ENCODE data around the gene SLC26A8. TPM values are rescaled to one million over a fixed set of nuclear protein-coding genes. Genes with fewer than 3 reads are reported as not detected.
A peak's percentile ranks its signal among the peaks of the same experiment; 100 is the strongest.
"Not testable (repeated sequence)": the region's sequence is repeated elsewhere in the genome, so short reads cannot be mapped to it uniquely, and the experiment has no call there.

The SLC26A8 gene
- total RNA-seq, 1 experiment from 2014 or later = not detected

DNA sequence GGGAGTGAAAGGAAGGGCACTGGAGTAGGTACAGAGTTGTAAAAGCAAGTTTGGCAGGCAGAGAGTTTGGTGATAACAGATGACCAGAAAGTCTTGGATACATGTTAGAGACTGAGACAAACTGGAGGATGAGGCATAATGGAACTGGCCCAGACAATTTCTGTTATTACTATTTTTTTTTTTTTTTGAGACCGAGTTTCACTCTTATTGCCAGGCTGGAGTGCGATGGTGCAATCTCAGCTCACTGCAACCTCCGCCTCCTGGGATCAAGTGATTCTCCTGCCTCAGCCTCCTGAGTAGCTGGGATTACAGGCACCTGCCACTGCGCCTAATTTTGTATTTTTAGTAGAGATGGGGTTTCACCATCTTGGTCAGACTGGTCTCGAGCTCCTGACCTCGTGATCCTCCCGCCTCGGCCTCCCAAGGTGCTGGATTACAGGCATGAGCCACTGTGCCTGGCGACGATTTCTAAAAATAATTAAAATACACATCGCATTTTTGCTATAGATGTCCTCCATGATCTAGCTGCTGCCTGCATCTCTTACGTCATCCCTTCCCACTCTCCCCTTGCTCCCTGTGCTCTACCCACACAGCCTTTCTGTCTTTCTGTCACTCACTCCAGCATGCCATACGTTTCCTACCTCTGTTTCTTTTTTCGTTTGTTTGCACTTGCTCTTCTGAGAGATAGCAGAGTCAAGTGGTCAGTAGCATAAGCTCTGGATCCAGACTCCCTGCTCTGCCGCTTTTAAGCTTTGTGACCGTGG lies 26.7 kb upstream of the SLC26A8 start:
- no peak for DNase-seq (ENCODE audit: low read depth)

GRCh38 chr6:36050305-36050704 lies 25.9 kb upstream of the SLC26A8 start:
- no peak for DNase-seq (ENCODE audit: low read depth)

- no peak for DNase-seq (ENCODE audit: low read depth)
Observed at GRCh38 chr6:36049582-36049981, 25.1 kb upstream of the SLC26A8 start.

- DNase-seq (ENCODE audit: low read depth) = no peak
Observed at GRCh38 chr6:36042618-36043260, 18.3 kb upstream of the SLC26A8 start.

DNA sequence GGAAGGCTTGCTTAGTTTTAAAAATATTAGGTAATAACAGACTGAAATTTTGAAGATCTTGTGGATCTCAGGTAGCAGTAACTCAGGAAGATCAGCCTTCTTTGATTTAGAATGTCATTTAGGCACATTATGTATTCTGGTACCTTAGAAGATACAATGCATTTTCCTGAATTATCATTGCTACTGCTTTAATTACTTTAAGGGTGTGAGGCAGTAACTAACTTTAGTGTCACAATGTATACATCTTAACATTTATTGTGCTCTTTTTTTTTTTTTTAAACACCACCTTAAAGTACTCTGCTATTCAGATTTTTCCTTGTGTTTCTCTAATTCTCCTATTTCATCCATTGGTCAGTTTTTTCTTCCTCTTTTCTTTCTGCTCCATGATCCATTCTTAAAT lies 16.5 kb upstream of the SLC26A8 start:
- no peak for DNase-seq (ENCODE audit: low read depth)

- no peak for DNase-seq (ENCODE audit: low read depth)
Observed at GRCh38 chr6:36039112-36039511, 14.7 kb upstream of the SLC26A8 start.

DNA sequence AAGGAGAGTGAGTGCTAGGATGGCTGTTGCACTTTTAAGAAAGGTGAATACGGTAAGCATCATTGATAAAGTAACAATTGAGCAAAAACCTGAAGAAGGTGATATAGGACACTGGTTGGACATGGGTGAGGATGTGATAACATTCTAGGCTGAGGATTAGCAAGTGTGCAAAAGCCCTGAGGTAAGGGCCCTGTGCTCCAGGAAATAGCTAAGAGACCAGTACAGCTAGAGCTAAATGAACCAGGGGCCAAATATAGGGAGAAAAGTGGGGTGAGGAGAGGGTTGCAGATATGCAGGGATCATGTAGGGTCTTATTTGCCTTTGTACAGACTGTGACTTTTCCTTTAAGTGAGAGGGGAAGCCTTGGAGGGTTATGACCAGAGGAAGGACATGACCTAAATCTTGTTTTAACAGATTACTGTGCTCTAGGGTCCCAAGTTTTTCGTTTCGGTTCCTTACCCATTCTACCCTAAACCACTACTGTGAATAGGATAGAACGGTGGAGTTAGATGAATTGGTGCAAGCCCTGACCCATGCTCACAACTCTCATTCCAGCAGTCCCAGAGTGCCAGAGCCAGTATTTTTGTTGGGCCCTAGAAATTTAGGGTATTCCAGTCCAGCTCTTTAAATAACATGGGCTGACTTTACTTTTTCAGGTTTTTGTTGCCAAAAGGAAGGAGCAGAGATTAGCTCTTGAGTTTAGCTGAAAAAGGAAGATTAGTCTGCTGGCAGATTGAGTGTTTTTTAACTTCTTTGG lies 13.9 kb upstream of the SLC26A8 start:
- DNase-seq (ENCODE audit: low read depth) = no peak

- DNase-seq (ENCODE audit: low read depth) = no peak
Observed at GRCh38 chr6:36035225-36035624, 10.8 kb upstream of the SLC26A8 start.

GRCh38 chr6:36034441-36034840 lies 10.0 kb upstream of the SLC26A8 start:
- no peak for DNase-seq (ENCODE audit: low read depth)

- no peak for DNase-seq (ENCODE audit: low read depth)
Observed at GRCh38 chr6:36033935-36034334, 9.5 kb upstream of the SLC26A8 start.

- DNase-seq (ENCODE audit: low read depth) = not testable (repeated sequence)
Observed at GRCh38 chr6:36033144-36033543, 8.7 kb upstream of the SLC26A8 start.

DNA sequence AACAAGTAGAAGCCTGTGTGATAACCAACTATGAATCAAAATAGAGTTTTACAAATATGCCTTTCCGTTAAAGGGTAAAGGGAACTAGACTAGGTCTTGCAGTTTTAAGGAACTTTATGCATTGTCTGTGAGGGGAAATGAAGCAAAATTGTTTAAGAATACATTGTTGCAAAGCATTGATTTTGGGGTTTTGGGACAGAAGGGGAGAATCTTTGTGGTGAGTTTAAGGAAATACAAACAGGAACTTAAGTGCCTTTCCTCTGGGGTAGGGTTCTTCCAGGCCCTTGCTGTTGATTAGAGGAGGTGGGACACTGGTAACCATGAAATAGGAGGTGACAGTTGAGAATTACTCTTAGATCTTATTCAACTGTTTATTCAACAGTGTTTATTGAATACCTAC lies 7.8 kb upstream of the SLC26A8 start:
- no peak for DNase-seq (ENCODE audit: low read depth)

DNA sequence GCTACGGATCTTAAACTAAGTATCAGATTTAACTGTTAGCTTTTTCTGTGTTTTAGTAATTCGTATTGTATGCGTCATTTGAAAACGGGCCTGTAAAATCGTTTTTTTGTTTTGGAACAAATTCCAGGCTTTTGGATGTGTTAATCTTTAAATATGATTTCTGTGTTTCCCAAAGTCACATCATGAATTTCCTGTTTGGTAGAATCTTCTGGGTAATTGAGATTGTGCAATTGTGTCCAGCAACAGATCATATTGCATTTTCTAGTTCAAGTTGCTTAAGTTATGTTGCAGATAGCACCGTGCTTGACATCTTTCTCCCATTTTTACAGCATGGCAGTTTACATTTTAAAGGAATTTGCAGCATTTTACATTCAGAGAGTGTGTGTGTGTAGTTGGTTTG lies 5.0 kb upstream of the SLC26A8 start:
- peak; percentile 23 for DNase-seq (ENCODE audit: low read depth)

DNA sequence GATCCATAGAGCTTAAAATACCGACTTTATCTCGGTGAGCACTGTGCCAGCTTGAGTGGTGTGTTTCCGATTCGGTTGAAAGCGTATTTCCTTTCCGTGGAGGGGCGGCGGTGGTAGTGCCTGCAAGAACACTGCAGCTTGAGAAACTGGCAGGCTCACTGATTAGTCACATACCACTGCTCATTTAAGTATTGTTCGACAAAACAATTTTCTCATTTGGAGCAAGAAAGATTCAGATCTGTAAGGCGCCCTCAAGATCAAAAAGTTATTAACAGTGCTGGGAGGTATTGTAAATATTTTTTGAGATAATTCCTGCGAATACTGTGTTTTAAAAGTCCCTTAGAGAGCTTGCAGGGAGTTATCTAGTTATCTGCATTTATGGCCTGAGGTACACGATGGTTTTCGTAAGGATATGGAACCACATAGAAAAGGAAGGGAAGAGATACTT lies 4.5 kb upstream of the SLC26A8 start:
- peak; percentile 87 for DNase-seq (ENCODE audit: low read depth)

DNA sequence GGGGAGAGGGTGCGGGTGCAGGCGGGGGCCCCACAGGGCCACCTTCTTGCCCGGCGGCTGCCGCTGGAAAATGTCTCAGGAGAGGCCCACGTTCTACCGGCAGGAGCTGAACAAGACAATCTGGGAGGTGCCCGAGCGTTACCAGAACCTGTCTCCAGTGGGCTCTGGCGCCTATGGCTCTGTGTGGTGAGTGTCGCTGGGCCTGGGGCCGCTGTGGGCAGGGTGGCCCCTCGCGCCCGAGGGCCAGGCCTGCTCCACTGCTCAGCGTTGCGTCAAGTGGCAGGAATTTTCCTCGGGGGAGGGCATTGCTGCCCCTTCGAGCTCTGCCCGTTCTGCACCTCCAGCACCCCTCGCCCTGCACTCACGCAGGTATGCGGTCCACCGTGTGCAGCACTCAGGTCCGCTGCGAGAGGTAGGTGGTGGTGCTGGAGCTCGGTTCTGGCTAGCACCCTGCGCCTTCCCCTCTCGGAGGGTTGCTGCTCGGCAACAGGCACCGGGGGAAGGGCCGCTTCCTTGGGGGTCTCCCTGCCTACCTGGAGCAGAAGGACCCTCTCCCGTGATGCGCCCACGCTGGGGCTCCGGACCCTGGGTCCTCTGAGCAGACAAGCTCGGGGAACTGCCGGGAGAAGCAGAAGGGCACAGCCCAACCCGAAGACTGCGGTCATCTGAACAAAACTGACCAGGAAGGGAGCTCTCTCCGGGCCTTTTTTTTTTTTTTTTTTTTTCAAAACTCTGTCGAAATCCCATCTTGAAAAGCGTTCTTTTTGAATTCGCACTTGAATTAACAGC lies 3.8 kb upstream of the SLC26A8 start:
- DNase-seq (ENCODE audit: low read depth) = peak; percentile 48

DNA sequence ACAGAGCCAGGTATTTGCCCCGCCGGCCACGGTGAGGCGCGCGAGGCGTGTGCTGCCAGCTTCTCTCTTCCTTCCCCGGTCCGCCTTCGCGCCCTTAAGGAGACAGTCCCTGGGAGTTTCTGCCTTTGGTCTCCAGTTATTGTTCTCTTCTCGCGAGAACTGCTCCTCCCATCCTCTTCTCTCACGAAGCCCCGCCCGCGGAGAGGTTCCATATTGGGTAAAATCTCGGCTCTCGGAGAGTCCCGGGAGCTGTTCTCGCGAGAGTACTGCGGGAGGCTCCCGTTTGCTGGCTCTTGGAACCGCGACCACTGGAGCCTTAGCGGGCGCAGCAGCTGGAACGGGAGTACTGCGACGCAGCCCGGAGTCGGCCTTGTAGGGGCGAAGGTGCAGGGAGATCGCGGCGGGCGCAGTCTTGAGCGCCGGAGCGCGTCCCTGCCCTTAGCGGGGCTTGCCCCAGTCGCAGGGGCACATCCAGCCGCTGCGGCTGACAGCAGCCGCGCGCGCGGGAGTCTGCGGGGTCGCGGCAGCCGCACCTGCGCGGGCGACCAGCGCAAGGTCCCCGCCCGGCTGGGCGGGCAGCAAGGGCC lies 3.2 kb upstream of the SLC26A8 start, which contains the start of gene MAPK14:
MAPK14 (plus strand) TSS at position 308 of the 587 bp plus-strand sequence. CDS start 350 bp downstream, outside the sequence.
- peak; percentile 99 for DNase-seq (ENCODE audit: low read depth)

DNA sequence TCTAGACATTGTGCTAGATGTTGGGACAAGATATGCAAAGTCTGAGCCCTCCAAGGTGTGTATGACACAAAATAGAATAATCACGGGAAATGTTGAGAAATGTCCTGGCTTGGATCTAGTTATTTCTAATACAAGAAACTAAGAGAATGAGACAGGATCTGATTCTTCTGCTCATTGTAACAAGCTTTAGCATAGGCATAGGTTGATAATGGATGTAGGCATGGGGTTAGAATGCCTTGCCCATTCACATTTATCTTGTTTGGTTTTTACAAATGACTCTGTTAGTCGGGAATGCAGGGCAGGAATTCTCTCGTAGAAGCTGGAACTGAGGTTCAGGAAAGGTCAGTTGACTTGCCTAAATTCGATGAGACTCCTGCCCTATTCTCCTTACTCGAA lies 1.5 kb upstream of the SLC26A8 start:
- DNase-seq (ENCODE audit: low read depth) = peak; percentile 35

DNA sequence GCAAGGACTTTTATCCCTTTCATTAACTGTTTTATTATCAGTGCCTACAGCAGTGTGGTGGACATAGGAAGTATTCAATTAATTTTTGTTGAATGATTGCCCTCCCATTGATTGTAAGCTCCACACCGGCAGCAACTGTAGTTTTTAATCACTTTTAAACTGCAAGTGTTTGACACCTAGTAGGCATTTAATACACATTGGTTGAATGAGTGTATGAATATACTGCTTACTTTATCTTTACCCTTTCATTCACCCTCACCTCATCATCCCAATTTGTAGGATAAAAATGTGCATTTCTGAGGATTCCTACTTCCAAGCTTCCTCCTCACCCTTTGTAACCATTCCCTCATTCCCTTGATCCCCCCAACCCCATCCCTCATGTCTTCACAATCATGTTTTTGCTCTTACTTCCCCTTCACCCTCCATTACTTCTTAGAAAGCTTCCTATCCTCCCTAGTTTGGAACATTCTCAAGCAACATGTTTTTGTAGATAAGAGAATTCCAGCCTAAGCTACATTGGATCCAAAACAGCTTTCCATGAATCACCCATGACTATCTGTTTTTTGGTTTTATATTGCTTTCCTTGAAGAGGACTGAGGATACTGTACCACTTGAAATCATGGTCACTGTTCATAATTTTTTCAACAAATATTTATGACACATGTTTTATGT lies 955 bp upstream of the SLC26A8 start:
- DNase-seq (ENCODE audit: low read depth) = no peak

DNA sequence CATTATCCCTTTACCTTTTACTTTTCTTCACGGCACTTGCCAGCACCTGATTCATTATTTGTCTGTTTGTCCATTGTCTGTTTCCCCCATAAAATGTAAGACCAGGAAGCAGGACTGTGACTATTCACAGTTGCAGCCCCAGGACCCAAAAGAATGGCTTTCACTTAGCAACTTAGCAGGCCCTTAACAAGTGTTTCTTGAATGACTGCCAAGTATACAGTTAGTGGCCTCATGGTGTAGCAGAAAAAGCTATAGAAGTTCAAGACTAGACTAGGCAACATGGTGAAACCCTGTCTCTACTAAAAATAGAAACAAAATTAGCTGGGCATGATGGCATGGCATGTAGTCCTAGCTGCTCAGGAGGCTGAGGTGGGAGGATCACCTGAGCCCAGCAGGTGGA lies 4.3 kb downstream of the SLC26A8 start:
- DNase-seq (ENCODE audit: low read depth) = no peak

GRCh38 chr6:36019167-36019566 lies 5.3 kb downstream of the SLC26A8 start:
- DNase-seq (ENCODE audit: low read depth) = no peak

- DNase-seq (ENCODE audit: low read depth) = no peak
Observed at GRCh38 chr6:36018339-36018738, 6.1 kb downstream of the SLC26A8 start.
